ENCODE data around the gene TMEM190.

DNA sequence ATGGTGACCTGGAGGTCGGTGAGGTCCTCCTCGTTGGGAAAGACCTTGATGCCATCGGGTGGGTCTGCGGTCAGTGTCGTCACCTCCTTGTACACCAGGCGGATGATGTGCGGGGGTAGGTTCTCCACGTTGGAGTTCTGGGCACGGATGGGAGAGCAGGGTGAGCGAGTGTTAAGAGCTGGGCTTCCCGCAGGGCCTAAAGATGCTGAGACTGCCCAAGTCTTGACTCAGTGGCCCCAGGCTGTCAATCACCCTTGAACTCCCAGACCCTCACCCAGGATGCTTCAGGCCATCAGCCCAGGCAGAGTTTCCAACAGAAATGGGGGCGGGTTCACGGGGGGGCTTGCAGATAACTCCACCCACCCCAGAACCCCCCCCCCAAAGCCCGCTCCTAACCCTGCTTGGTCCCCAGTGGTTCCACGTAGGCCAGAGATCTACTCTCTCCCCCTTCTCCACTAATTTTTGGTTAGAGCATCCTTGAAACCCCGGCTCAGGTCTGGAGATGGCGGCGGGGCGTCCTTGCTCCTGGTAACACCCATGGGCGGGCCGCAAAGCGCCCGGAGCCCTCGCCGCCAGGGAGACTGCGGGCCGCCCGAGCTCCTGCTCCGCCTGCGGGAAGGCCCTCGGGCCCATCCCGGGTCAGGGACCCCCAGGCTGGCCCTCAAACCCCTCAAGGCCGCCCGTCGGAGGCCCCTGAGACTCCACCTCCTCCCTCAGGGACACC is 30.4 kb downstream of the TMEM190 start:
- TF ChIP-seq CTCF (IDR thresholded peaks at IDR 0.05) (no peak), POLR2A (IDR thresholded peaks at IDR 0.05) (no peak)
